IMR-90 (cell line): ENCODE measurements around the gene STAU1. TPM values are rescaled to one million over a fixed set of nuclear protein-coding genes. Genes with fewer than 3 reads are reported as not detected.

ENCODE experiments used
- ATAC-seq: fragments of 200-7000 bp; cut with Tn5 transposase; 2 replicates; pipeline ENCODE4 v1.9.1; 2020; ENCODE audit warnings: low read depth, mild to moderate bottlenecking, moderate library complexity
- BruUV-seq: library from RNA; stranded (reverse); fragments of 400-500 nt; replicated peaks from 2 replicates; lab custom pipeline; 2021; lab: Mats Ljungman, UMichigan
- CTCF ChIA-PET: fragments of 300-600 bp; formaldehyde crosslinking; extraction: SDS; loops from one replicate; lab custom pipeline; 2021; ENCODE audit warnings: antibody characterized with exemption; lab: Yijun Ruan, JAX
- POLR2A ChIA-PET: fragments of 300-600 bp; sonication (Branson Sonifier 250); formaldehyde crosslinking; loops from one replicate; lab custom pipeline; 2022; ENCODE audit warnings: antibody characterized with exemption; ENCODE audit not compliant: unreplicated experiment; lab: Charles Lee
- DNase-seq: peaks from one replicate; pipeline ENCODE4 v3.0.0; 2013
- H2AFZ ChIP-seq: replicated peaks from 2 replicates; pipeline ENCODE3; 2013; ENCODE audit warnings: low read length, mild to moderate bottlenecking; ENCODE audit not compliant: poor library complexity
- H2AK5ac ChIP-seq: 2 replicates; pipeline ENCODE4 v1.6.1; 2013; ENCODE audit warnings: low read depth, low read length, inconsistent platforms
- H2AK9ac ChIP-seq: replicated peaks from 2 replicates; pipeline ENCODE3; 2013; ENCODE audit warnings: mild to moderate bottlenecking, low read depth, low read length, moderate library complexity; ENCODE audit not compliant: poor library complexity
- H2BK120ac ChIP-seq: 2 replicates; pipeline ENCODE4 v1.6.1; 2013; ENCODE audit warnings: low read depth, low read length, inconsistent platforms
- H2BK15ac ChIP-seq: 3 replicates; pipeline ENCODE4 v1.6.1; 2013; ENCODE audit warnings: low read depth, low read length, inconsistent platforms
- H2BK20ac ChIP-seq: 2 replicates; pipeline ENCODE4 v1.6.1; 2013; ENCODE audit warnings: low read depth, mild to moderate bottlenecking, inconsistent platforms, low read length, moderate library complexity
- H2BK5ac ChIP-seq: 2 replicates; pipeline ENCODE4 v1.6.1; 2013; ENCODE audit warnings: mild to moderate bottlenecking, low read depth, low read length, inconsistent platforms; ENCODE audit not compliant: poor library complexity, severe bottlenecking
- H3K14ac ChIP-seq: replicated peaks from 2 replicates; pipeline ENCODE4 v1.6.1; 2013; ENCODE audit warnings: low read depth, low read length, inconsistent platforms
- H3K18ac ChIP-seq: 2 replicates; pipeline ENCODE4 v1.6.1; 2013; ENCODE audit warnings: low read depth, low read length, control low read depth
- H3K23ac ChIP-seq: 2 replicates; pipeline ENCODE4 v1.6.1; 2013; ENCODE audit warnings: low read depth, low read length, inconsistent platforms
- H3K27ac ChIP-seq: 2 replicates; pipeline ENCODE4 v1.5.1; 2013; ENCODE audit warnings: mild to moderate bottlenecking, control low read depth, low read length; ENCODE audit not compliant: insufficient read depth
- H3K27me3 ChIP-seq: 2 replicates; pipeline ENCODE4 v1.6.1; 2013; ENCODE audit warnings: low read length; ENCODE audit not compliant: control insufficient read depth, insufficient read depth
- H3K36me3 ChIP-seq: 2 replicates; pipeline ENCODE4 v1.6.1; 2013; ENCODE audit warnings: low read length, mixed read lengths; ENCODE audit not compliant: control insufficient read depth, insufficient read depth
- H3K4ac ChIP-seq: 2 replicates; pipeline ENCODE4 v1.6.1; 2013; ENCODE audit warnings: low read depth, low read length, inconsistent platforms
- H3K4me1 ChIP-seq: 2 replicates; pipeline ENCODE4 v1.6.1; 2013; ENCODE audit warnings: low read length, mixed read lengths; ENCODE audit not compliant: control insufficient read depth, insufficient read depth
- H3K4me2 ChIP-seq: 2 replicates; pipeline ENCODE4 v1.6.1; 2013; ENCODE audit warnings: low read depth, mild to moderate bottlenecking, control low read depth, low read length, moderate library complexity
- H3K4me3 ChIP-seq: 2 replicates; pipeline ENCODE4 v1.5.1; 2013; ENCODE audit warnings: low read depth, mild to moderate bottlenecking, control low read depth, low read length, moderate library complexity; ENCODE audit not compliant: insufficient read depth
- H3K56ac ChIP-seq: 2 replicates; pipeline ENCODE4 v1.6.1; 2013; ENCODE audit warnings: low read length, inconsistent platforms; ENCODE audit not compliant: insufficient read depth; ENCODE audit errors: extremely low read depth
- H3K79me1 ChIP-seq, 2 experiments: 2 replicates each; pipeline ENCODE4 v1.6.1; 2013; ENCODE audit warnings: low read length in 2 of 2, inconsistent platforms in 1 of 2, low read depth in 1 of 2
- H3K9ac ChIP-seq: 2 replicates; pipeline ENCODE4 v1.6.1; 2013; ENCODE audit warnings: low read depth, low read length, control low read depth
- H3K9me1 ChIP-seq: 2 replicates; pipeline ENCODE4 v1.6.1; 2013; ENCODE audit warnings: low read length, inconsistent platforms; ENCODE audit not compliant: insufficient read depth
- H3K9me3 ChIP-seq: 2 replicates; pipeline ENCODE4 v1.6.1; 2013; ENCODE audit warnings: low read length; ENCODE audit not compliant: control insufficient read depth, insufficient read depth
- H4K20me1 ChIP-seq: 2 replicates; pipeline ENCODE4 v1.6.1; 2013; ENCODE audit warnings: low read length, inconsistent platforms; ENCODE audit not compliant: insufficient read depth
- H4K5ac ChIP-seq: 2 replicates; pipeline ENCODE4 v1.6.1; 2013; ENCODE audit warnings: mild to moderate bottlenecking, low read depth, low read length, control low read depth
- H4K8ac ChIP-seq, 2 experiments: 2 replicates each; pipeline ENCODE4 v1.6.1; 2013; ENCODE audit warnings: low read depth in 2 of 2, low read length in 2 of 2, control low read depth in 1 of 2, inconsistent platforms in 1 of 2
- H4K91ac ChIP-seq: 2 replicates; pipeline ENCODE4 v1.6.1; 2013; ENCODE audit warnings: low read depth, low read length, inconsistent platforms; ENCODE audit not compliant: insufficient read depth
- CTCF ChIP-seq: conservative IDR thresholded peaks from 2 replicates; pipeline ENCODE4 v1.5.1; 2012; ENCODE audit warnings: mild to moderate bottlenecking, low read depth, low read length, improper control_type of control experiment
- MAZ ChIP-seq: IDR thresholded peaks from 2 replicates; pipeline ENCODE4 v1.6.1; 2012; ENCODE audit warnings: low read depth, mild to moderate bottlenecking, low read length, improper control_type of control experiment, moderate library complexity, borderline replicate concordance
- RAD21 ChIP-seq: IDR thresholded peaks from 2 replicates; pipeline ENCODE4 v1.6.1; 2012; ENCODE audit warnings: low read length, improper control_type of control experiment
- SMC3 ChIP-seq: fragments of 150-350 bp; IDR thresholded peaks from 2 replicates; pipeline ENCODE4 v1.6.1; 2016; ENCODE audit warnings: low read depth, mild to moderate bottlenecking, antibody characterized with exemption, low read length, moderate library complexity
- WGBS, 2 experiments: methylation state at CpG; one replicate each; pipeline versions ENCODE4 v1.1.5 to v1.1.7; 2013; ENCODE audit warnings: missing lambda C conversion rate in 2 of 2; ENCODE audit not compliant: insufficient read length in 1 of 2; ENCODE audit errors: extremely low coverage in 2 of 2; 5-methylcytosine and 5-hydroxymethylcytosine counted together
- dilution Hi-C: fragments of 300-500 bp; cut with HindIII; formaldehyde crosslinking; loops from one replicate; pipeline ENCODE4 v1.14.3; 2018; ENCODE audit warnings: low sequenced_read_pairs; ENCODE audit not compliant: unreplicated experiment
- in situ Hi-C: fragments of 300-500 bp; cut with MboI; formaldehyde crosslinking; loops from 3 replicates; pipeline ENCODE4 v1.14.3; 2019; ENCODE audit warnings: low sequenced_read_pairs, inconsistent platforms, mixed read lengths
- intact Hi-C: fragments of 100-400 bp; cut with micrococcal nuclease; formaldehyde crosslinking; loops from 2 replicates; pipeline ENCODE4 v1.10.0; 2022
- polyA plus RNA-seq, 3 experiments: library from polyadenylated mRNA; depleted of rRNA; stranded (reverse); fragments of >200 nt; gene quantifications; 2 replicates each; pipeline ENCODE4 v1.2.3, GENCODE V29; 2012; ENCODE audit warnings: low replicate concordance in 1 of 3
- total RNA-seq: library from RNA; depleted of rRNA; stranded (reverse); fragments of >200 nt; gene quantifications from 2 replicates; pipeline ENCODE4 v1.2.3, GENCODE V29; 2012

STAU1 gene
- total and polyA plus RNA-seq, 2 of the 4 experiments (the other 2 are of a cell fraction): 35.3 to 50.3 TPM

GRCh38 chr20:49132995-49133478 is 55.1 kb downstream of the STAU1 start:
- Histone ChIP-seq H2AFZ (no peak overlapping the region), H3K36me3 (peaks cover 11% of the 10 kb centered on the region), H3K23ac (no peak overlapping the region), H3K9me1 (no peaks in the 10 kb centered on the region; the same call in 1 of the 2 replicates), H4K91ac (no peak overlapping the region), H2AK9ac (no peak overlapping the region), H3K18ac (no peak overlapping the region), H3K56ac (no peak overlapping the region), H3K4ac (no peak overlapping the region), H3K9ac (no peak overlapping the region), H3K79me1 (peaks cover 17 to 32% of the 10 kb centered on the region in 2 experiments; a peak in 3 of 4 replicates), H3K4me1 (peaks cover 5% of the 10 kb centered on the region; the same call in 1 of the 2 replicates), H3K27ac (no peak overlapping the region), H3K4me2 (no peak overlapping the region), H3K9me3 (no peaks in the 10 kb centered on the region), H2BK20ac (no peak overlapping the region), H2BK15ac (no peak overlapping the region), H3K14ac (no peak overlapping the region), H3K4me3 (no peak overlapping the region), H4K20me1 (peaks cover 6% of the 10 kb centered on the region), H2BK120ac (no peak overlapping the region), H2AK5ac (no peak overlapping the region), H3K27me3 (no peaks in the 10 kb centered on the region), H4K8ac (peak overlapping the region in 1 of 2 experiments; percentile 2; a peak in 1 of 4 replicates), H2BK5ac (no peak overlapping the region), H4K5ac (no peak overlapping the region)
- BruUV-seq: no TSS peak
- WGBS, 2 experiments: 46% methylated on average over 3 of the region's 5 CpGs; no CpG with 5 or more reads in 1 of the 2 experiments
- dilution Hi-C loops (no loop called here), intact Hi-C loops (loop anchor here (1.0 to 10.0 kb wide), 2 partner anchors 52 to 84 kb away; partner anchors contain the start of gene STAU1), in situ Hi-C loops (loop anchor here (5.0 kb wide), 1 partner anchor 84 kb away; the partner anchor contains the start of gene DDX27)
- peak; percentile 79 for DNase-seq
- ATAC-seq: peak; percentile 88
- ChIA-PET POLR2A (no interaction called here), CTCF (interaction anchor here (0.6 to 1.7 kb wide), 6 partner anchors 14 to 118 kb away, joined by 3 to 11 read pairs (median 4); partner anchors contain the start of gene DDX27)
- TF ChIP-seq CTCF: peak; percentile 68
- no peak for TF ChIP-seq MAZ
- TF ChIP-seq RAD21: peak; percentile 67
- TF ChIP-seq SMC3: peak; percentile 46
